ENCODE results near the gene LRRC43.
"Not testable (repeated sequence)": the region's sequence is repeated elsewhere in the genome, so short reads cannot be mapped to it uniquely, and the experiment has no call there.

The LRRC43 gene

GRCh38 chr12:122158700-122159285, 24.1 kb upstream of the LRRC43 start:
- no peak for DNase-seq

- no peak for DNase-seq
Measured at GRCh38 chr12:122159882-122160281, 23.0 kb upstream of the LRRC43 start.

GRCh38 chr12:122160761-122161160, 22.2 kb upstream of the LRRC43 start:
- no peak for DNase-seq

- no peak for DNase-seq
Measured at GRCh38 chr12:122161682-122162081, 21.2 kb upstream of the LRRC43 start.

GRCh38 chr12:122162976-122163375, 19.9 kb upstream of the LRRC43 start:
- no peak for DNase-seq

GRCh38 chr12:122166422-122167349, 16.2 kb upstream of the LRRC43 start:
- no peak for DNase-seq

GRCh38 chr12:122167356-122167925, 15.5 kb upstream of the LRRC43 start:
- DNase-seq = no peak

- no peak for DNase-seq
Measured at GRCh38 chr12:122168492-122168891, 14.4 kb upstream of the LRRC43 start.

- no peak for DNase-seq
Measured at GRCh38 chr12:122171399-122171798, 11.5 kb upstream of the LRRC43 start.

GRCh38 chr12:122172262-122172939, 10.5 kb upstream of the LRRC43 start:
- no peak for DNase-seq

- DNase-seq = no peak
Measured at GRCh38 chr12:122174155-122174845, 8.6 kb upstream of the LRRC43 start, which contains the start of gene IL31. Gene IL31 (minus strand): TSS chr12:122174221. CDS start chr12:122174172, 49 bp downstream.

- DNase-seq = not testable (repeated sequence)
Measured at GRCh38 chr12:122176473-122176872, 6.5 kb upstream of the LRRC43 start.

GRCh38 chr12:122183588-122183940, 641 bp downstream of the LRRC43 start:
- no peak for DNase-seq

GRCh38 chr12:122184517-122184916, 1.6 kb downstream of the LRRC43 start:
- no peak for DNase-seq

- DNase-seq = no peak
Measured at GRCh38 chr12:122185079-122185478, 2.2 kb downstream of the LRRC43 start.

- no peak for DNase-seq
Measured at GRCh38 chr12:122185494-122186082, 2.7 kb downstream of the LRRC43 start.

GRCh38 chr12:122187466-122187865, 4.5 kb downstream of the LRRC43 start:
- DNase-seq = no peak

- DNase-seq = no peak
Measured at GRCh38 chr12:122189626-122190475, 6.9 kb downstream of the LRRC43 start.

- peak; percentile 88 for DNase-seq
Measured at GRCh38 chr12:122190842-122191668, 8.1 kb downstream of the LRRC43 start.

- no peak for DNase-seq
Measured at GRCh38 chr12:122192441-122192840, 9.5 kb downstream of the LRRC43 start.

Data from 8988T (cell line).